Neural progenitor cell (in vitro differentiated cells): ENCODE results near the gene PIWIL4. TPM values are rescaled to one million over a fixed set of nuclear protein-coding genes. Genes with fewer than 3 reads are reported as not detected.

Experiments used
- DNase-seq: peaks from one replicate; pipeline ENCODE4 v3.0.0-alpha.2; 2016; ENCODE audit warnings: low spot score
- H2AFZ ChIP-seq: fragments of 200-600 bp; sonication (generic); replicated peaks from 2 replicates; pipeline ENCODE4 v1.6.1; 2016; ENCODE audit warnings: antibody characterized with exemption
- H3F3A ChIP-seq: fragments of 200-600 bp; sonication (generic); 2 replicates; pipeline ENCODE4 v1.6.1; 2016; ENCODE audit warnings: antibody characterized with exemption, low read depth
- H3K27ac ChIP-seq: fragments of 200-600 bp; sonication (generic); 2 replicates; pipeline ENCODE4 v1.5.1; 2016; ENCODE audit warnings: mild to moderate bottlenecking
- H3K27me3 ChIP-seq: fragments of 200-600 bp; sonication (generic); 2 replicates; pipeline ENCODE4 v1.6.1; 2016; ENCODE audit warnings: mild to moderate bottlenecking, moderate library complexity
- H3K36me3 ChIP-seq: fragments of 200-600 bp; sonication (generic); 2 replicates; pipeline ENCODE4 v1.5.1; 2016
- H3K4me1 ChIP-seq: fragments of 200-600 bp; sonication (generic); 2 replicates; pipeline ENCODE4 v1.6.1; 2016; ENCODE audit warnings: mixed run types
- H3K4me2 ChIP-seq: fragments of 200-600 bp; sonication (generic); 2 replicates; pipeline ENCODE4 v1.6.1; 2016
- H3K4me3 ChIP-seq: fragments of 200-600 bp; sonication (generic); 2 replicates; pipeline ENCODE4 v1.5.1; 2016
- H3K79me2 ChIP-seq: fragments of 200-600 bp; sonication (generic); 2 replicates; pipeline ENCODE4 v1.6.1; 2016; ENCODE audit warnings: low read depth
- H3K9ac ChIP-seq: fragments of 200-600 bp; sonication (generic); 2 replicates; pipeline ENCODE4 v1.6.1; 2016
- H3K9me3 ChIP-seq: fragments of 200-600 bp; sonication (generic); 2 replicates; pipeline ENCODE4 v1.5.1; 2016; ENCODE audit warnings: low read depth
- H4K20me1 ChIP-seq: fragments of 200-600 bp; sonication (generic); 2 replicates; pipeline ENCODE4 v1.6.1; 2016; ENCODE audit warnings: low read depth
- H3K27ac Mint-ChIP-seq: 3 replicates; pipeline ENCODE4 v1.8.0; 2021; ENCODE audit warnings: mixed read lengths
- H3K27me3 Mint-ChIP-seq: 2 replicates; pipeline ENCODE4 v1.8.0; 2022; ENCODE audit warnings: low read depth, mild to moderate bottlenecking, inconsistent platforms, moderate library complexity, mixed read lengths; ENCODE audit not compliant: insufficient read depth
- H3K36me3 Mint-ChIP-seq: 3 replicates; pipeline ENCODE4 v1.8.0; 2021; ENCODE audit warnings: mixed read lengths
- H3K4me1 Mint-ChIP-seq: 3 replicates; pipeline ENCODE4 v1.8.0; 2021; ENCODE audit warnings: mixed read lengths
- H3K4me3 Mint-ChIP-seq: 3 replicates; pipeline ENCODE4 v1.8.0; 2021; ENCODE audit warnings: mild to moderate bottlenecking, moderate library complexity, mixed read lengths
- H3K9me3 Mint-ChIP-seq: 3 replicates; pipeline ENCODE4 v1.8.0; 2020; ENCODE audit warnings: mixed read lengths
- CTCF ChIP-seq: fragments of 200-600 bp; sonication (generic); IDR thresholded peaks from 2 replicates; pipeline ENCODE4 v1.5.1; 2017; ENCODE audit warnings: antibody characterized with exemption, mild to moderate bottlenecking
- EZH2 ChIP-seq: fragments of 200-600 bp; sonication (generic); IDR thresholded peaks from 2 replicates; pipeline ENCODE4 v1.6.1; 2017; ENCODE audit warnings: antibody characterized with exemption, mild to moderate bottlenecking, moderate library complexity
- EZH2phosphoT487 ChIP-seq: fragments of 200-600 bp; sonication (generic); IDR thresholded peaks from 2 replicates; pipeline ENCODE4 v1.6.1; 2017; ENCODE audit warnings: antibody characterized with exemption
- total RNA-seq: library from RNA; depleted of rRNA; stranded (reverse); fragments of >200 nt; gene quantifications from 2 replicates; pipeline ENCODE4 v1.2.3, GENCODE V29; 2015; ENCODE audit warnings: low replicate concordance

PIWIL4 gene
- total RNA-seq, 1 donor from 2014 or later: 1.3 TPM

- no peak for DNase-seq
- Histone ChIP-seq H3K27me3 (no peaks in the 10 kb centered on the region), H3K9ac (no peak overlapping the region), H3K9me3 (no peaks in the 10 kb centered on the region), H4K20me1 (no peaks in the 10 kb centered on the region), H3K4me1 (peaks cover 7% of the 10 kb centered on the region), H3K27ac (no peak overlapping the region), H3K79me2 (no peaks in the 10 kb centered on the region), H3K4me3 (no peak overlapping the region), H3K4me2 (no peak overlapping the region), H3K36me3 (no peaks in the 10 kb centered on the region), H2AFZ (no peak overlapping the region), H3F3A (peaks cover 16% of the 10 kb centered on the region)
- no peaks in the 10 kb centered on the region for H3K27me3 Mint-ChIP-seq
- TF ChIP-seq EZH2phosphoT487 (no peak), EZH2 (no peak), CTCF (no peak)
- no peaks in the 10 kb centered on the region for H3K9me3 Mint-ChIP-seq
- no peaks in the 10 kb centered on the region for H3K36me3 Mint-ChIP-seq
- no peaks in the 10 kb centered on the region for H3K4me1 Mint-ChIP-seq
- no peak overlapping the region for H3K4me3 Mint-ChIP-seq
- H3K27ac Mint-ChIP-seq: no peak overlapping the region
These were observed 81.6 kb downstream of the PIWIL4 start for GRCh38 chr11:94648789-94649188.

GRCh38 chr11:94649254-94649653 is 82.1 kb downstream of the PIWIL4 start:
- TF ChIP-seq EZH2phosphoT487 (no peak), EZH2 (no peak), CTCF (no peak)

DNA sequence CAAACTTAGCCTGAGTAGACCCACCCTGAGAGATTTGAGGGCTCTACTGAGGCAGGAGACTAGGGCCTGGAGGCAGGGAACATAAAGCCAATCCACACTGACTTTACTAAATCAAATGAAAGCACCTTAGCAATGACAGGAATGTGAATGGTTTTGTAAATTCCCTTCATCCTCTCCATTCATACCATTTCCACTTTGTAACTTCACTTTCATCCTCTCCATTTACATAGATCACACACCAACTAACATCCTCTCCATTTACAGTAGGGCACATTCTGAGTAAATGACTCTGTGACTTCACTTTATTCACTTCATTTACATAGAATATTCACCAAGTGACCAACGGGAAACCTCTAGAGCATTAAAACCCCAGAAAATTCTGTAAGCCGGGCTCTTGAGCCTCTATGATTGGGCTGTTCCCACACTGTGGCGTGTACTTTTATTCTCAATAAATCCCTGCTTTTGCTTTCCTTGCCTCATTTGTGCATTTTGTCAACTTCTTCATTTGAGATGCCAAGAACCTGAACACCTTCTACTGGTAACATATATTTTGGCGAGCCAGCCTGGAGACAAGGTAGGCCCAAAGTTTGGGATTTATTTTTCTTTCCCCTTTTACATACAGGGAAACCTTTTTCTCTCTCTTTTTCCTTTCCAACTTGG is 82.9 kb downstream of the PIWIL4 start:
- Mint-ChIP-seq H3K27me3 (no peaks in the 10 kb centered on the region), H3K4me3 (no peak overlapping the region), H3K9me3 (no peaks in the 10 kb centered on the region), H3K27ac (no peak overlapping the region), H3K36me3 (no peaks in the 10 kb centered on the region), H3K4me1 (peaks cover 4% of the 10 kb centered on the region)
- H3K36me3 ChIP-seq: no peaks in the 10 kb centered on the region
- no peak overlapping the region for H2AFZ ChIP-seq
- no peak overlapping the region for H3K27ac ChIP-seq
- TF ChIP-seq CTCF (no peak), EZH2 (no peak), EZH2phosphoT487 (no peak)
- peaks cover 10% of the 10 kb centered on the region for H3K4me1 ChIP-seq
- H3K4me2 ChIP-seq: no peak overlapping the region
- no peaks in the 10 kb centered on the region for H4K20me1 ChIP-seq
- H3K27me3 ChIP-seq: no peaks in the 10 kb centered on the region
- no peaks in the 10 kb centered on the region for H3K79me2 ChIP-seq
- DNase-seq: no peak
- H3K9me3 ChIP-seq: no peaks in the 10 kb centered on the region
- no peak overlapping the region for H3K9ac ChIP-seq
- peaks cover 16% of the 10 kb centered on the region for H3F3A ChIP-seq
- H3K4me3 ChIP-seq: no peak overlapping the region

More at GRCh38 chr11:94649254-94649653, 82.1 kb downstream of the PIWIL4 start:
- Histone ChIP-seq H3K27ac (no peak overlapping the region), H3K9me3 (no peaks in the 10 kb centered on the region), H3K4me3 (no peak overlapping the region), H3K79me2 (no peaks in the 10 kb centered on the region), H3K4me2 (no peak overlapping the region), H3K27me3 (no peaks in the 10 kb centered on the region), H3F3A (peaks cover 16% of the 10 kb centered on the region), H4K20me1 (no peaks in the 10 kb centered on the region), H2AFZ (no peak overlapping the region), H3K9ac (no peak overlapping the region), H3K4me1 (peaks cover 7% of the 10 kb centered on the region), H3K36me3 (no peaks in the 10 kb centered on the region)
- no peaks in the 10 kb centered on the region for H3K9me3 Mint-ChIP-seq
- no peaks in the 10 kb centered on the region for H3K4me1 Mint-ChIP-seq
- H3K27me3 Mint-ChIP-seq: no peaks in the 10 kb centered on the region
- DNase-seq: no peak
- no peak overlapping the region for H3K4me3 Mint-ChIP-seq
- H3K27ac Mint-ChIP-seq: no peak overlapping the region
- no peaks in the 10 kb centered on the region for H3K36me3 Mint-ChIP-seq
